HuH-7 (cell line): Measurements from ENCODE around the gene EPB42.
A peak's percentile ranks its signal among the peaks of the same experiment; 100 is the strongest.
"Not testable (repeated sequence)": the region's sequence is repeated elsewhere in the genome, so short reads cannot be mapped to it uniquely, and the experiment has no call there.

ENCODE experiments used
- DNase-seq: peaks from one replicate; pipeline ENCODE4 v3.0.0; 2011; ENCODE audit warnings: low spot score

The EPB42 gene

DNA sequence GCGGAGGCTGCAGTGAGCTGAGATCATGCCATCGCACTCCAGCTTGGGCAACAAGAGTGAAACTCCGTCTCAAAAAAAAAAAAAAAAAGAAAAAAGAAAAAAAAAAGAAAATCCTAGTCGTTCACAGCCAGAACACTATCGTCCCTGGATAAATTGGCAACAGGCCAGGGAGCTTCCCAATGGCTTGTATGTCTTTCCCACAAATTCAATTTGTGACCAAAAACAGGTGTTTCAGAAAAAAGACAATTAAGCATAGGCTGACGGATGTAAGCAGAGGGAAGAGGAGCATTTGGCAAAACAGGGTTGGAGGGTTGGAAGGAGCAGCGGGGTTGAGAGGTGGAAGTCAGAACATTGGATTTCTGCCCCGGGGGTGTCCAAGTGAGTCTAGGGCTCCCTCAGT lies 8.5 kb downstream of the EPB42 start:
- no peak for DNase-seq

DNA sequence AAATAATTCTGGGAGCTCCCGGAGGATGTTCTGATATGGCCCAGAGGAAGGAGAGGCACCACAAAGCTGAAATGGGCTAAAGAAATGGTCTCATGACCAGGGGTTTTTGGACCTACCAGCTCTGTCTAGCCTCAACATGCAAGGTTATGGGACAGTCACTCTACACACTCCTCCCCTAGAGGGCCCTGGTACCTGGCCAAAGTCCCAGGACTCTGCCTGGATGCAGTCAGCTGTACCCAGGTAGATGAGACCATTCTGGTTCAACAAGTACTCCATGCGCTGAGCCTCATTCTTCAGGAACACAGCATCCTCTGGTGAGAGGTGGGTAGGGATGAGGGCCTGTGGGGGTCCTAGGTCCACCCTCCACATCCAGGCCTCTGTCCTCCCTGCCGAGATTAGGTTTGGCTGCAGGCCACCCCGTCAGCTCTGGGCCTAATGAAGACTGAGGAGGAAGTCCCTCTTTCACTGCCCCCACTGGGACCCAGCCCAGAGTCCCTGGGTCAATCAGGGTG lies 9.5 kb downstream of the EPB42 start:
- no peak for DNase-seq

DNA sequence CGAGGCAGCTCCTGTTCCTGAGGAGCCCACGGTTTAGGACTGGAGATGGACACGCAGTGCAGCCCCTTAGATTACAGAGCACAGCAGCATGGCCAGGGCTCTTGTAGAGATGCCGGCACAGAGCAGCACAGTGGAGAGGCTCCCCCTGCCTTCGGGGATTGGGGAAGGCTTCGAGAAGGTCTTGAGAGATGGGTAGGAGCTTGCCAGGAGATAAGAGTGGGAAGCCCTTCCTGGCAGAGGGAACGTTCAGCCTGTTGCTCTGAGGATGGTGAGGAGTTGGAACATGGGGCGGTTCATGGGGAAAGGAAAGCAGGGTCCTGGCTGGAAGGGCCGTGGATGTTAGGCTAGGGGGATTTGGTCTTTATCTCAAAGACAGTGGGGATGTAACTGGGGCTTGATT lies 10.0 kb downstream of the EPB42 start:
- no peak for DNase-seq

DNA sequence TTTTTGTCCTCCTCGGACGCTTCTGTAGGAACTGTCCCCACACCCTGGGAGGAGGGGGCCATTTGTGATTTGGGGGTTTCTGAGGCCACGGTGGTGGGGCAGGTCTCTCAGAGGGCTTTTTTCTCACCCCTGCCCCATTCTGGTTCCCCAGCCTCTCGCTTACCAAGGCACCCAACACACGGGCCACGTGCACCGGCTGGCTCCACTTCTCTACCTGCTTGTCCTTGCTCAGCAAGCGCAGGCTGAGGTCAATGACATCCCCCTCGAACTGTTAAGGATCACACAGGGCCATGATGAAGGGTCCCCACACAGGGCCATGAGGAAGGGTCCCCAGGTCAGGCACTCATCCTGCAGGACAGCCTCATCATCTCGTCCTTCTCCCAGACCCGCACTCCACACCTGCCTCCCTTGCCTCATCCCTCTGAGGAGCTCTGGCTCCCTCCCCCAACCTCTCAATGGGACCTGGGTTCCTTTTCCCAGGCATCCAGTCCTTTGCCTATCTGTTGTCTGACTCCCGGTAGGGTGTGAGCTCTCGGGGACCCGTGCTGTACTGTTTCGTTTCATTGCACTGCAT lies 10.6 kb downstream of the EPB42 start:
- no peak for DNase-seq

DNA sequence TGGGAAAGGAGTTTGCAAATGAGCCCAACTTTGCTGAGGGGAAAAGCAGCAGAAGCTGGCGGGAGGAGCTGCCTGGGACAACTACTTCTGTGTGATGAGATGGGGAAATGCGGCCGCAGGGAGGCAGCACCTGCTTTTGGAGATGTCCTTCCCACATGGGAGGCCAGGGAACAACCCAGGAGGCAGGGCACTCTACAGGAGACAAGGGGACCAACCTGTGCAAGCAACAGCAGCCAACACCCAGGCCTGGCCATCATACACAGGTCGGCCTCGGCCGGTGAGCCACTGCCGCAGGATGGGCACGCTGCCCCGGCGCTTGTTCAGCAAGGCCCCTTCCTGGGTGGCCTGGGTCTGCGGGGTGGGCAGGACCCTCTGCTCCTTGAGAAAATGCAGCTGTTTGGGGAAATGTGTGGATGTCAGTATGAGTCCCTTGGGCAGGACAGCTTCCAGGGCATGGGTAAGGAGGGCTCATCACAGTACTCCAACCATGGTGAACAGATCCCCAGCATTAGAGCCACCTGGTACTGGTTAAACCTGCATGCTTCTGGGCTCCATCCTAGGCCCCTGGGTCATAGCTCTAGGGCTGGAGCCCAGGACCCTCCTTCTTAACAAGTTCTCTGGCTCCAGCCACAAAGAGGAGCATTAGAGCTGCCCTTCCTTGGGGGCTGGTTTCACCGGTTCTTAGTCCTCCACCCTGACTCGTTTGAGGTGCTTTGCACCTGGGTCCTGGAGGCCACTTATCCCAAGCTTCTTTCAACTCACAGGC lies 11.6 kb downstream of the EPB42 start:
- peak; percentile 70 for DNase-seq

DNA sequence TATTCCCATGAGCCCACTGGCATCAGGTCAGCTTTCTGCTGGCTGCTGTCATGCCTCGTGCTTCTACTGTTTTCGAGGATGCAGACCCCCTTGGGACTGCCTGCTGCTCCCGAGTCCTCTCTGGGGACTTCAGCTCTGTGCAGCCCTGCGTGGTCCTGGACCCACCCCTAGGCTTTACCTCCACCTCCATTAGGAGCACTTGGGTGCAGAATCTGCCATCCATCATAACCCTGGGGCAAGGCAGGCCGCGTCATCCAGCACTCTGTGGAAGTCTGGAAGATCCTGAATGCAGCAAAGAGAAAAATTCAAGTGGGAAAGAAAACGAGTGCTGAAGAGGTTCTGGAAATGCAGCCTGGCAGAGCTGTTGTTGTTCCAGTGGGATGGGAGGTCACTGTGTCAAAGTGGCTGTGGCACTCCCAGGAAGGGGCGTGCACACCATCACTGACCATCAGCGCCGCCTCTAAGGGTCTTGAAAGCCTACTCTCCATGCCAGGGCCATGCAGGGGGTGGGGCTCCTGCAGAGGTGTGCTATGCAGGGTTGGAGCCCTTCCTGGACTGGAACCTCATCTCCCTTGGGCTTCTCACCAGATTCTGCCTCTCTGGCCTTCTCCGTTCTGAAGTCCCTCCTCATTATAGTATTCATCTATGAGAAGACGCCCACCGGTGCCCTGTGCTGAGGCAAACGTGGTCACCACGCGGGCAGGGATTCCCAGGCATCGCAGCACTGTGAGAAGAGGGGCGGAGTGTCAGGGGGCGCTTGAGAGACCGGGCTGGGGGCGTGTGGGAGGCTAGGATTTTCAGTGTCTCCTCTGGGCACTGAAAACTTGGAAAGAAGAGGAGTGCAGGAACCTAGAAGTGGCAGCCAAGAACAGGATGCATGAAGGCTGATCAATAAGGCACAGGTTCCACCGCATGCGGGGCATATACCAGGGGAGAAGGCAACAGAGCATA lies 12.5 kb downstream of the EPB42 start:
- DNase-seq: no peak

DNA sequence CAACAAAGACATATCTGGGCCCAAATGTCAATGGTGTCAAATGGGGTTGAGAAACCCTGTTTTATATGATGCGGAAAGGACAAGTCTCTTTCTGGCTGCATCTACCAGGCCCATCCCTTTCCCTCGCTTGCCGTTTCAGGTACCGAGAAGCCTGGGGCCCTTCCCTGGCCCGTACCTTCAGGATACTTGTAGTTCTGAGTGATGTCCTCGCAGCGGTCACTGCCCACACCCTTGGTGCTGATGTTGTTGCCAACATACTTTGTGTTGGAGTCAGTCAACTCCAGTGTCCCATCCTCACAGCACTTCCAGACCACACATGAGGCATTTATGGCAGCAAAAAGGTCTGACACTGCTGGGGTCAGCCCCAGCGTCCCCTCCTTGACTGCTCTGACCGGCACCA lies 13.8 kb downstream of the EPB42 start:
- DNase-seq: no peak

DNA sequence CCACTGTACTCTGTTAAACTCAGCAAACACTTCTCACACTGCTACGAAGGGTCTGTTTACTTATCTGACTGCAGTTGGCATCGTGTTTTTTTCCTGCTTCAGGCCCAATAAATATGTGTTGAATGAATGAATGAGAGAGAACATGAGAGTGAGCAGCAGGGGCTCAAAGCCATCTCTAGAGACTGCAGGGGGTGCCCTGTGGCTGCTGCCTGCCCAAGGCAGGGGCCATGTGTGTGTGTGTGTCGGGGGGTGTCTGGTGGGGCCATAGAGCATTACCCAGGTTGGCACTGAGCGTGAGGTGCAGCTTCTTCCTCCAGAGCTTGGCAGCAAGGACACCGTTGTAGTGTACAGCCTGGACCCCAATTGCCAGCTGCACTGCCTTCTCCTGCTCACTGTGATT lies 14.8 kb downstream of the EPB42 start:
- DNase-seq: no peak

DNA sequence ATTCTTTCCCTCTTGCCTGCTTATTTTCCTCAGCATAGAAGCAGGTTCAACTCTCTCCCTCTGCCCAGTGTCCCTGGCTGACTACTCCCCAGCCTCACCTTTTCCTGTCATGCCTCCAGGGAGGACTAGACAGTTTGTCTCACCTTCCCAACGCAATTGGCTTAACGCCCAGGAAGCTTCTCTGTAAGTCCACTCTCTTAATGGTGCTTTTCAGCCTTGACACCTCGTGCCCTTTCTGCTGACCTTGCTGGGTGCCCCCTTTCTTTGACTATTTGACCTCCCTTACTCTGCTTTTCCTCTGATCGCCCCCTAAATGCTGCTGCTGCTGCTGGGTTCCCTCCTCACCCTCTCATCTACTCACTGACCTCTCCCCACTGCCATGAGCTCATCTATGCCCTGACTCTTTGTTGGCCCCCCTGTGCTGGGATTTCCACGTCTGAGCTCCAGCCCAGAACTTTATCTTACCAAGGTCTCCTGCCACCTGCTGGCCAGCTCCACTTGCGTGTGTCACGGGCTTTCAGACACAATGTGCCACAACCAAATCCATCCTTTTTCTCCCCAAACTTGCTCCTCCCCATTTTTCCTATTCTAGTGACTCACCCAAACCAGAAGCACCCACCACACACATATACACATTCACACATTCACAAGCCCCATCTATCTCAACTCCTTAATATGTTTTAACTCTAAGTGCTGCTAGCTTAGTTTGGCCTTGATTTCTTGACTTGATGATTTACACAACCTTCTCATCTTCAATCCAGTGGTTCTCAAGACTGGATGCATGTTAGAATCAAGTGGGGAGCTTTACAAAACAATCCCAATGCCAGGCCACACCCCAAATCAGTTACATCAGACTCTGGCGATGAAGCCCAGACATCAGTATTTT lies 16.6 kb downstream of the EPB42 start:
- peak; percentile 65 for DNase-seq

DNA sequence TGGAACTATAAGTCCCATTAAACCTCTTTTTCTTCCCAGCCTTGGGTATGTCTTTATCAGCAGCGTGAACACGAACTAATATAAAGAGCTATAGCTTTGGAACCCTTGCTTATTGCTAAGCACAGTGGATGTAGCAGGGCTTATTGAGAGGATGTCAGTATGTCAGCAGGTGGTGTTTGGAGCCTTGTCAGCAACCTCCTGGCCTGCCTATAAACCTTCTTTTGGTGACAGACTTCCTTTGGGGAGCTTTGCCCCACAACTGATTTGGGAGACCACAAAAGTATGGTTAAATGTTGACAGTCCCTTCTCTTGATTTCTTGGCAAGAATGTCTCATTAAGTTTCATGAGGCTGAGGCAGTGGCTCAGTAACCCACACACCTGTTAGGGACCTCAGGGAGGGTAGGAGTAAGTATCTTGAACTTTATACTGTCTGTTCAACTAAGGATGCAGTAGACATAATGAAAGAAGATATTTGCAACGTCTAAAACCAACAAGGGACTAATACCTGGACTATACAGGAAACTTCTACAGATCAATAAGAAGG lies 20.8 kb downstream of the EPB42 start:
- DNase-seq: no peak

DNA sequence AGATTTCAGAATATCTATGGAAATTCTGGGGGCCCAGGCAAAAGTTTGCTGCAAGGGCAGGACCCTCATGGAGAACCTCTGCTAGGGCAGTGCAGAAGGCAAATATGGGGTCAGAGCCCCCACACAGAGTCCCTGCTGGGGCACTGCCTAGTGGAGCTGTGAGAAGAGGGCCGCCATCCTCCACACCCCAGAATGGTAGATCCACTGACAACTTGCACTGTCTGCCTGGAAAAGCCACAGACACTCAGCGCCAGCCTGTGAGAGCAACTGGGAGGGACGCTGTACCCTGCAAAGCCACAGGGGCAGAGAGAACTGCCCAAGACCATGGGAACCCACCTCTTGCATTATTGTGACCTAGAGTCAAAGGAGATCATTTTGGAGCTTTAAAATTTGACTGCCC lies 21.8 kb downstream of the EPB42 start:
- no peak for DNase-seq

DNA sequence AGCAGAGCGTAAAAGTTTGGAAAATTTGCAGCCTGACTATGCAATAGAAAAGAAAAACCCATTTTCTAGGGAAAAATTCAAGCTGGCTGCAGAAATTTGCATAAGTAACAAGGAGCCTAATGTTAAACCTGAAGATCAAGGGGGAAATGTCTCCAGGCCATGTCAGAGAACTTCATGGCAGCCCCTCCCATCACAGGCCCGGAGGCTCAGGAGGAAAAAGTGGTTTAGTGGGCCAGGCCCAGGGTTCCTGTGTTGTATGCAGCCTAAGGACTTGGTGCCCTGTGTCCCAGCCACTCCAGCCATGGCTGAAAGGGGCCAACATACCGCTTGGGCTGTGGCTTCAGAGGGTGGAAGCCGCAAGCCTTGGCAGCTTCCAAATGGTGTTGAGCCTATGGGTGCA lies 22.3 kb downstream of the EPB42 start:
- not testable (repeated sequence) for DNase-seq

DNA sequence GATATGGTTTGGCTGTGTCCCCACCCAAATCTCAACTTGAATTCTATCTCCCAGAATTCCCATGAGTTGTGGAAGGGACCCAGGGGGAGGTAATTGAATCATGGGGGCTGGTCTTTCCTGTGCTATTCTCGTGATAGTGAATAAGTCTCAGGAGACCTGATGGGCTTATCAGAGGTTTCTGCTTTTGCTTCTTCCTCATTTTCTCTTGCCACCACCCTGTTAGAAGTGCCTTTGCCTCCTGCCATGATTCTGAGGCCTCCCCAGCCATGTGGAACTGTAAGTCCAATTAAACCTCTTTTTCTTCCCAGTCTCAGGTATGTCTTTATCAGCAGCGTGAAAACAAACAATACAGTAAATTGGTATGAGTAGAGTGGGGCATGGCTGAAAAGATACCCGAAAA lies 23.0 kb downstream of the EPB42 start:
- DNase-seq: not testable (repeated sequence)

DNA sequence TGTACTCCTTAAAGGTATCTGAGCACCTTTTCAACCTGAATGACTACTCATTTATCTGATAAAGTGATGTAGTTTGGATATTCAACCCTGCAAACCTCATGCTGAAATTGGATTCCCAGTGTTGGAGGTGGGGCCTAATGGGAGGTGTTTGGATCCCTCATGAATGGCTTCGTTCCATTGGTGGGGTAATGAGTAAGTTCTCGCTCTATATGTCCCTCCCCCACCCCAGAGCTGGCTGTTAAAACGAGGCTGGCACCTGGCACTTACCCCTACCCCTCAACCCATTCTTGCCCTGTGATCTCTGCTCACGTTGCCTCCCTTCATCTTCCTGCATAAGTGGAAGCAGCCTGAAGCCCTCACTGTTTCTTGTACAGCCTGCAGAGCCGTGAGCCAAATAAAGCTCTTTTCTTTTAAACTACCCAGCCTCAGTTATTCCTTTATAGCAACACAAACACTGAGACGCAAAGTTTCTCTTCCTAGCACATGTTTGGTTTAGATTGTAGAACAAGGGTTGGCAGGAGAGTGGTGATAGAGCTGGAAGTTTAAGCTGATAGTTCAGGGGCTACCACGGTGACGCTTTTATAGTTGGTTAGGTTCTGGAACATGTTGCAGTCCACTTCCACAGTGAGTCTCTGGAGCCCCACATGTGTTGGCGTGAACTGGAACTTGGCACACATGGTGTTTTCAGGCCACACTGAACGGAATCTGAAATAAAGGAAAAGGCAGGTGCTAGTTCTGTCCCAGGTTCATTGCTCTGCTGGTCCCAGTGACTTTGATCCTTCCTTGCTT lies 23.9 kb downstream of the EPB42 start:
- DNase-seq: no peak

DNA sequence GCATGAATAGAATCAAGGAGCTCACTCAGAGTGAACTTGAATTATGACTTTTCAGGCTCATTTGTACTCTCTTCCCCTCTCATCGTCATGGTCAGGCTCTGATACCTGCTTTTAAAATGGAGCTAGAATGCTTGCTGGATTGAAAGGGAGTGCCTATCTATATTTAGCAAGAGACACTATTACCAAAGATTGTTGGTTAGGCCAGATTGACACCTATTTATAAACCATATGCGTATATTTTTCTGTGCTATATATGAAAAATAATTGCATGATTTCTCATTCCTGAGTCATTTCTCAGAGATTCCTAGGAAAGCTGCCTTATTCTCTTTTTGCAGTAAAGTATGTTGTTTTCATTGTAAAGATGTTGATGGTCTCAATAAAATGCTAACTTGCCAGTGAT lies 26.0 kb downstream of the EPB42 start:
- DNase-seq: no peak

DNA sequence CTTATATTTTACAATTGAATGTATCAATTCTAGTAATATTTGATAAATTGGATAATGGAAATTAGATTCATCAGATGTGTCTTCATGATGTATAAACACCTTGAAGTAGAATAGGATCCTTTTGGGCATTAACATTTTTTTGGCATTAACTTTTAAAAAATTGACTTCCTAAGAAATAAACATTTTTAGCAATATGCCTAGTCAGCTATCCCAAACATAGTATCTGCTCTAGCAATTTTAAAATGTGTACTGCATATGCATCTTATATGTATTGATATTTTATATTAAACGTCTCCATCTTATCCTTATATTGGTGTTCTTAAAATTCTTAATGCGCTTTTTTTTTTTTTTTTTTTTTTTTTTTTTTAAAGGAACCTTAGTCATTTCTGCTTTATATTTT lies 27.1 kb downstream of the EPB42 start:
- DNase-seq: no peak

DNA sequence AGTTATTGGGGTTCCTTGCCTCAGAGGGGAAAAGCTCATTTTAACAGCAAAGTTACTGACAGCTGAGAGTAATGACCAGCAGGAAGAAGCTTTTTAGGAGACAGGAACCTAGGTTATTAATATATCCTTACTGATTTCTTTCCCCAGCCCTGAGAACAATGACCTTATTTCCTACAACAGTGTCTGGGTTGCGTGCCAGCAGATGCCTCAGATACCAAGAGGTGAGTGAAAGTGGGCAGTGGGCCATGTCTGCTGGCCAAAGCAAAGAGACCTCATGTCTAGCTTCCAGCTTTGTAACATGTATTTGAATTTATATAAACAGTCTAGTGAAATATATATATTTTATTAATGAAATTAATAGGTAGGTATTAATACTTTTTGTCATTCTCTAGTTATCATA lies 30.6 kb downstream of the EPB42 start:
- no peak for DNase-seq

DNA sequence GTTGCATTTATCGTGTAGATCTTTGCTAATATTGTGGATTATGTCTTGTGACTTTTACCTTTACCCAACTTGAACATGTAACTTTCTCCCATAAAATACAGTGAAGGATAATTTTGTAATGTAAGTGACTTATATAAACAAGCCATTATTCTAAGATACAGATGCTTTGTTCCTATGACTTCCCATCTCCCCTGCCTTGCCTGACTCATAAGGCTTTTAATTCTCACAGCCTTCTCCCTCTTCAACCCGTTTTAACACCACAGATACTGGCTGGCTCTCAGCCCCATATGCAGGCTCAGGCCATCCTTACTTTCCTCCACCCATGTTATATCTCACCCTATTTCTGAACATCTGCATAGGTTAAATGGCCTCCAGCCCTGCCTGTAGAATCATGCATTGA lies 31.5 kb downstream of the EPB42 start:
- no peak for DNase-seq

DNA sequence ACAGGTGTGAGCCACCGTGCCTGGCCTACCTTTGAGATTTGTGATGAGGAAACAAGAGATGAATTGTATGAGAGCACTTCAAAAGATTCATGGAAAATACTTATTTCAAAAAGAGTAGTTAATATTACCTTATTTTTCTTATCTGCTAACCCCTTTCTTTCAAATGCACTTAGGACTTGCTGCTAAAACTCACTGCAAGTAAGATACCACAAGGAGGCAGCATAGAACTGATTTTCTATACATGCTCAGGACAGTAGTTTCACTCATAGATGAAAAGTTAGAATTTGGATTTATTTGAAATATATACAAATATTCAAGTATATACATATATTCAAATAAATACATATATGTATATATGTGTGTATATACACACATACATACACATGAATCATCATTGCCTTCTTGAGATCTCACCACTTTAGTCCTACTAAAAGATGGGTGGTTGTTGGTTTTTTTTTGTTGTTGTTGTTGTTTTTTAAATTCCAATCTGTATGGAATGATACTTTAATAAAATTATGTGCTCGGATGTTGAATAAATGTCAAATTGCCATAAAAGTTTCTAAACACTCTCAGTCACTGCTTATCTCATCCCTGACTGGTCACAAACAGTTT lies 33.2 kb downstream of the EPB42 start:
- DNase-seq: no peak

DNA sequence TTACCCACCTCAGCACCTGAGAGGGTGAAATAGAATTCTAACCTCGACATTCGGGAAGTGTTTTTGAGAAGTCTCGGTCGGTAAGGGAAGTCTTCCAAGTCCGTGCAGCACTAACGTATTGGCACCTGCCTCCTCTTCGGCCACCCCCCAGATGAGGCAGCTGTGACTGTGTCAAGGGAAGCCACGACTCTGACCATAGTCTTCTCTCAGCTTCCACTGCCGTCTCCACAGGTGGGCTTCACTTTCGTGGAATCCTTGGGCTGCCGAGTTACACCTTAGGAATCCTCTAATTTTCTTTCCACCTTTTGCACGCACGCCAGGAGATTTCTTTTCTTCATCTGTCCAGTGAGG lies 34.8 kb downstream of the EPB42 start:
- peak; percentile 29 for DNase-seq
